ENCODE data around the gene GNE. TPM values are rescaled to one million over a fixed set of nuclear protein-coding genes. Genes with fewer than 3 reads are reported as not detected.
A peak's percentile ranks its signal among the peaks of the same experiment; 100 is the strongest.

Gene GNE
- total RNA-seq, 2 experiments from 2014 or later = 19.2 to 20.5 TPM

GRCh38 chr9:36218411-36218901 is 39.8 kb downstream of the GNE start:
- Mint-ChIP-seq H3K27me3 (no peaks in the 10 kb centered on the region), H3K4me3 (no peak overlapping the region), H3K4me1 (ENCODE audit: low read depth) (peaks cover 36% of the 10 kb centered on the region), H3K36me3 (peaks cover 43% of the 10 kb centered on the region), H3K9me3 (no peaks in the 10 kb centered on the region), H3K27ac (peak overlapping the region; percentile 77)
- intact Hi-C loops (cut with micrococcal nuclease) = no loop called here
- ChIA-PET CTCF (interaction anchor here (1.4 kb wide), 1 partner anchor 29 kb away, joined by 5 read pairs; no protein-coding TSS in a partner anchor), POLR2A (interaction anchor here (0.6 to 0.8 kb wide), 3 partner anchors 12 to 362 kb away, joined by 3 read pairs; partner anchors contain the start of gene CLTA)
- DNase-seq = peak; percentile 48

GRCh38 chr9:36218011-36218410 is 40.2 kb downstream of the GNE start:
- H3K4me3 Mint-ChIP-seq = no peak overlapping the region
- no peaks in the 10 kb centered on the region for H3K27me3 Mint-ChIP-seq
- ChIA-PET POLR2A (interaction anchor here (0.7 to 0.8 kb wide), 2 partner anchors 11 to 362 kb away, joined by 3 read pairs; no protein-coding TSS in a partner anchor), CTCF (interaction anchor here (1.4 kb wide), 1 partner anchor 28 kb away, joined by 5 read pairs; no protein-coding TSS in a partner anchor)
- H3K27ac Mint-ChIP-seq = peak overlapping the region; percentile 77
- DNase-seq = no peak
- H3K9me3 Mint-ChIP-seq = no peaks in the 10 kb centered on the region
- H3K4me1 Mint-ChIP-seq (ENCODE audit: low read depth) = peaks cover 39% of the 10 kb centered on the region
- intact Hi-C loops (cut with micrococcal nuclease) = no loop called here
- H3K36me3 Mint-ChIP-seq = peaks cover 42% of the 10 kb centered on the region

- H3K36me3 Mint-ChIP-seq = peaks cover 37% of the 10 kb centered on the region
- H3K27me3 Mint-ChIP-seq = no peaks in the 10 kb centered on the region
- peak overlapping the region; percentile 72 for H3K27ac Mint-ChIP-seq
- CTCF ChIA-PET = interaction anchor here (1.4 kb wide), 1 partner anchor 28 kb away, joined by 5 read pairs; no protein-coding TSS in a partner anchor
- H3K4me3 Mint-ChIP-seq = no peak overlapping the region
- H3K9me3 Mint-ChIP-seq = no peaks in the 10 kb centered on the region
- POLR2A ChIA-PET = interaction anchor here (2.0 kb wide), 1 partner anchor 27 kb away, joined by 7 read pairs; the partner anchor contains the start of gene CLTA
- intact Hi-C loops (cut with micrococcal nuclease) = no loop called here
- H3K4me1 Mint-ChIP-seq (ENCODE audit: low read depth) = peaks cover 41% of the 10 kb centered on the region
- DNase-seq = no peak
These were observed 40.8 kb downstream of the GNE start for GRCh38 chr9:36217256-36217968.

GRCh38 chr9:36214571-36214970 is 43.7 kb downstream of the GNE start:
- Mint-ChIP-seq H3K27me3 (no peaks in the 10 kb centered on the region), H3K9me3 (no peaks in the 10 kb centered on the region), H3K27ac (peak overlapping the region; percentile 71), H3K4me1 (ENCODE audit: low read depth) (peaks cover 53% of the 10 kb centered on the region), H3K4me3 (no peak overlapping the region), H3K36me3 (peaks cover 37% of the 10 kb centered on the region)
- DNase-seq = no peak
- POLR2A ChIA-PET = no interaction called here
- CTCF ChIA-PET = no interaction called here
- intact Hi-C loops (cut with micrococcal nuclease) = no loop called here

GRCh38 chr9:36213989-36214388 is 44.3 kb downstream of the GNE start:
- POLR2A ChIA-PET = no interaction called here
- CTCF ChIA-PET = interaction anchor here (0.5 to 0.6 kb wide), 2 partner anchors 28 to 77 kb away, joined by 3 read pairs; no protein-coding TSS in a partner anchor
- Mint-ChIP-seq H3K27me3 (no peaks in the 10 kb centered on the region), H3K9me3 (no peaks in the 10 kb centered on the region), H3K36me3 (peaks cover 37% of the 10 kb centered on the region), H3K4me3 (no peak overlapping the region), H3K27ac (no peak overlapping the region), H3K4me1 (ENCODE audit: low read depth) (peaks cover 56% of the 10 kb centered on the region)
- intact Hi-C loops (cut with micrococcal nuclease) = no loop called here
- no peak for DNase-seq

GRCh38 chr9:36213387-36213786 is 44.9 kb downstream of the GNE start:
- intact Hi-C loops (cut with micrococcal nuclease) = no loop called here
- H3K36me3 Mint-ChIP-seq = peaks cover 41% of the 10 kb centered on the region
- no peaks in the 10 kb centered on the region for H3K9me3 Mint-ChIP-seq
- DNase-seq = no peak
- ChIA-PET CTCF (interaction anchor here (0.5 to 0.6 kb wide), 2 partner anchors 29 to 78 kb away, joined by 3 read pairs; no protein-coding TSS in a partner anchor), POLR2A (interaction anchor here (1.7 kb wide), 1 partner anchor 22 kb away, joined by 5 read pairs; no protein-coding TSS in a partner anchor)
- peaks cover 56% of the 10 kb centered on the region for H3K4me1 Mint-ChIP-seq (ENCODE audit: low read depth)
- no peak overlapping the region for H3K4me3 Mint-ChIP-seq
- peak overlapping the region; percentile 19 for H3K27ac Mint-ChIP-seq
- H3K27me3 Mint-ChIP-seq = no peaks in the 10 kb centered on the region

- H3K4me3 Mint-ChIP-seq = no peak overlapping the region
- intact Hi-C loops (cut with micrococcal nuclease) = no loop called here
- POLR2A ChIA-PET = no interaction called here
- no peaks in the 10 kb centered on the region for H3K27me3 Mint-ChIP-seq
- H3K36me3 Mint-ChIP-seq = peaks cover 54% of the 10 kb centered on the region
- no peak overlapping the region for H3K27ac Mint-ChIP-seq
- peaks cover 60% of the 10 kb centered on the region for H3K4me1 Mint-ChIP-seq (ENCODE audit: low read depth)
- no peak for DNase-seq
- CTCF ChIA-PET = interaction anchor here (0.9 to 3.4 kb wide), 3 partner anchors 22 to 118 kb away, joined by 3 to 13 read pairs (median 4); partner anchors contain the start of gene CLTA
- H3K9me3 Mint-ChIP-seq = no peaks in the 10 kb centered on the region
These were observed 46.7 kb downstream of the GNE start for GRCh38 chr9:36211510-36211909.

GRCh38 chr9:36210722-36211121 is 47.5 kb downstream of the GNE start:
- ChIA-PET POLR2A (no interaction called here), CTCF (interaction anchor here (3.4 kb wide), 1 partner anchor 21 kb away, joined by 13 read pairs; the partner anchor contains the start of gene CLTA)
- Mint-ChIP-seq H3K36me3 (peaks cover 55% of the 10 kb centered on the region), H3K27me3 (no peaks in the 10 kb centered on the region), H3K4me1 (ENCODE audit: low read depth) (peaks cover 63% of the 10 kb centered on the region), H3K27ac (no peak overlapping the region), H3K9me3 (no peaks in the 10 kb centered on the region), H3K4me3 (no peak overlapping the region)
- intact Hi-C loops (cut with micrococcal nuclease) = no loop called here
- DNase-seq = no peak

- no peaks in the 10 kb centered on the region for H3K9me3 Mint-ChIP-seq
- ChIA-PET POLR2A (no interaction called here), CTCF (interaction anchor here (1.0 to 3.4 kb wide), 4 partner anchors 17 to 121 kb away, joined by 3 to 13 read pairs (median 6); partner anchors contain the start of gene CLTA)
- no peak for DNase-seq
- peaks cover 60% of the 10 kb centered on the region for H3K4me1 Mint-ChIP-seq (ENCODE audit: low read depth)
- no peak overlapping the region for H3K4me3 Mint-ChIP-seq
- intact Hi-C loops (cut with micrococcal nuclease) = loop anchor here (2.0 kb wide), 1 partner anchor 18 kb away; the partner anchor contains the start of gene CLTA
- H3K36me3 Mint-ChIP-seq = peaks cover 61% of the 10 kb centered on the region
- H3K27me3 Mint-ChIP-seq = no peaks in the 10 kb centered on the region
- peak overlapping the region; percentile 94 for H3K27ac Mint-ChIP-seq
These were observed 49.6 kb downstream of the GNE start for GRCh38 chr9:36208521-36209253.

- Mint-ChIP-seq H3K9me3 (no peaks in the 10 kb centered on the region), H3K4me3 (peak overlapping the region; percentile 3), H3K27me3 (no peaks in the 10 kb centered on the region), H3K36me3 (peaks cover 65% of the 10 kb centered on the region), H3K27ac (peak overlapping the region; percentile 94), H3K4me1 (ENCODE audit: low read depth) (peaks cover 57% of the 10 kb centered on the region)
- ChIA-PET POLR2A (interaction anchor here (0.6 to 1.6 kb wide), 3 partner anchors 14 to 50 kb away, joined by 3 to 7 read pairs (median 4); partner anchors contain the start of genes CLTA and GNE), CTCF (interaction anchor here (1.3 to 1.9 kb wide), 3 partner anchors 16 to 121 kb away, joined by 4 to 9 read pairs (median 7); partner anchors contain the start of gene CLTA)
- intact Hi-C loops (cut with micrococcal nuclease) = loop anchor here (2.0 kb wide), 1 partner anchor 17 kb away; the partner anchor contains the start of gene CLTA
- no peak for DNase-seq
These were observed 50.7 kb downstream of the GNE start for GRCh38 chr9:36207546-36208012.

- CTCF ChIA-PET = interaction anchor here (1.3 to 1.9 kb wide), 3 partner anchors 16 to 122 kb away, joined by 4 to 9 read pairs (median 7); partner anchors contain the start of gene CLTA
- Mint-ChIP-seq H3K4me1 (ENCODE audit: low read depth) (peaks cover 57% of the 10 kb centered on the region), H3K4me3 (no peak overlapping the region), H3K27ac (peak overlapping the region; percentile 94), H3K27me3 (no peaks in the 10 kb centered on the region), H3K9me3 (no peaks in the 10 kb centered on the region), H3K36me3 (peaks cover 68% of the 10 kb centered on the region)
- intact Hi-C loops (cut with micrococcal nuclease) = no loop called here
- POLR2A ChIA-PET = interaction anchor here (0.9 to 1.6 kb wide), 3 partner anchors 11 to 51 kb away, joined by 3 to 7 read pairs (median 4); partner anchors contain the start of genes CLTA and GNE
- DNase-seq = no peak
These were observed 51.2 kb downstream of the GNE start for GRCh38 chr9:36207016-36207415.

Measured in activated CD4-positive, alpha-beta memory T cell treated with anti-CD3 and anti-CD28 coated beads for 36 hours (primary cell).